ENCODE results near the gene FHAD1.

The FHAD1 gene

DNA sequence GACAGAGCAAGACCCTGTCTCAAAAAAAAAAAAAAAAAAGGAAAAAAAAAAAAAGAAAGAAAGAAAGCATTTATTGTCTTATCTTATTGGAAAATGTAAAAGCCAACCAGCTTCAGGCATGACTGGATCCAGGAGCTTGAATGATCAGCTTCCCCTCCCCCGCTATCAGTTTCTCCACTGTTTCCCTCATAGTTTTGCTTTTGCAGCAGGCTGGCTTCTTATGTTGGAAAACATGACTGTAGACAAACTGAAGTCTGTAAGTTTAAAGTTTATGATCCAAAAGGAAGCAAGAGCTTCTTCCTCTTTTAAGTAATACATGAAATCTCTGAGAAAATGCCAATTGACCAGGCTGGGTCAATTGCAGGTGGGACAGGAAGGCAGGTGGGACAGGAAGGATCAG, 52.2 kb downstream of the FHAD1 start:
- Histone ChIP-seq H3K4me2 (ENCODE audit: low read length) (no peak overlapping the region), H3K79me2 (ENCODE audit: control insufficient read depth, low read length) (no peaks in the 10 kb centered on the region), H3K27me3 (ENCODE audit: control insufficient read depth, low read length) (no peaks in the 10 kb centered on the region), H3K9me3 (ENCODE audit: control insufficient read depth, insufficient read depth, low read length) (no peaks in the 10 kb centered on the region), H3K36me3 (ENCODE audit: control insufficient read depth, low read length) (no peaks in the 10 kb centered on the region), H3K27ac (ENCODE audit: low read depth, low read length) (no peak overlapping the region), H3F3A (ENCODE audit: control insufficient read depth, insufficient read depth) (no peaks in the 10 kb centered on the region), H4K20me1 (ENCODE audit: control insufficient read depth, insufficient read depth, low read depth, low read length) (no peaks in the 10 kb centered on the region), H3K4me1 (ENCODE audit: control insufficient read depth, low read length) (no peaks in the 10 kb centered on the region), H3K4me3 (ENCODE audit: low read length) (no peak overlapping the region), H3K9me2 (replicated peaks; ENCODE audit: control insufficient read depth, low read length) (no peaks in the 10 kb centered on the region)
- TF ChIP-seq, protein P1, sequence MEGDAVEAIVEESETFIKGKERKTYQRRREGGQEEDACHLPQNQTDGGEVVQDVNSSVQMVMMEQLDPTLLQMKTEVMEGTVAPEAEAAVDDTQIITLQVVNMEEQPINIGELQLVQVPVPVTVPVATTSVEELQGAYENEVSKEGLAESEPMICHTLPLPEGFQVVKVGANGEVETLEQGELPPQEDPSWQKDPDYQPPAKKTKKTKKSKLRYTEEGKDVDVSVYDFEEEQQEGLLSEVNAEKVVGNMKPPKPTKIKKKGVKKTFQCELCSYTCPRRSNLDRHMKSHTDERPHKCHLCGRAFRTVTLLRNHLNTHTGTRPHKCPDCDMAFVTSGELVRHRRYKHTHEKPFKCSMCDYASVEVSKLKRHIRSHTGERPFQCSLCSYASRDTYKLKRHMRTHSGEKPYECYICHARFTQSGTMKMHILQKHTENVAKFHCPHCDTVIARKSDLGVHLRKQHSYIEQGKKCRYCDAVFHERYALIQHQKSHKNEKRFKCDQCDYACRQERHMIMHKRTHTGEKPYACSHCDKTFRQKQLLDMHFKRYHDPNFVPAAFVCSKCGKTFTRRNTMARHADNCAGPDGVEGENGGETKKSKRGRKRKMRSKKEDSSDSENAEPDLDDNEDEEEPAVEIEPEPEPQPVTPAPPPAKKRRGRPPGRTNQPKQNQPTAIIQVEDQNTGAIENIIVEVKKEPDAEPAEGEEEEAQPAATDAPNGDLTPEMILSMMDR (IDR thresholded peaks at IDR 0.05; ENCODE audit: low read depth, low read length, poor library complexity, severe bottlenecking) = no peak
- TF ChIP-seq EZH2phosphoT487 (IDR thresholded peaks at IDR 0.05; ENCODE audit: borderline replicate concordance, low read length) = no peak

DNA sequence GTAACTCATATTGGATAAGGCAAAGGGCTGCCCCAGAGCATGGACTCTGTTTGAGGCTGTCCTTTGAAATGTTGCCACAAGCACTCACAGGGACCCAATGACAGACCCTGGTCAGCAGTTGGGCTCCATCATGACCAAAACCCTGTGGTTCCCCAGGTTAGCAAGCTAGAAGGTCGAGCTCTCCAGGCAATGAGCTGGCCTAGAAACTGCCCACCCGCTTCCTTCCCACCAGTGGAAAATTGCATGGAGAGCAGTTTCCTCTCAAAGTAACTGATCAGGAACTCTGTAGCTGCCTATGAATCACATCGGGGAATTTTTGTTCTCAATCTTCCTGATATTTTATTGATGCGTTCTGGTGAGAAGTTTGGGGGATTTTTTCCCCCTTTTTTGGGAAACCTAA, 52.8 kb downstream of the FHAD1 start:
- Histone ChIP-seq H3K4me2 (ENCODE audit: low read length) (no peak overlapping the region), H3K36me3 (ENCODE audit: control insufficient read depth, low read length) (no peaks in the 10 kb centered on the region), H3K9me2 (replicated peaks; ENCODE audit: control insufficient read depth, low read length) (no peaks in the 10 kb centered on the region), H3K4me1 (ENCODE audit: control insufficient read depth, low read length) (no peaks in the 10 kb centered on the region), H3K79me2 (ENCODE audit: control insufficient read depth, low read length) (no peaks in the 10 kb centered on the region), H3K9me3 (ENCODE audit: control insufficient read depth, insufficient read depth, low read length) (no peaks in the 10 kb centered on the region), H3K4me3 (ENCODE audit: low read length) (no peak overlapping the region), H3K27ac (ENCODE audit: low read depth, low read length) (no peak overlapping the region), H3F3A (ENCODE audit: control insufficient read depth, insufficient read depth) (no peaks in the 10 kb centered on the region), H4K20me1 (ENCODE audit: control insufficient read depth, insufficient read depth, low read depth, low read length) (no peaks in the 10 kb centered on the region), H3K27me3 (ENCODE audit: control insufficient read depth, low read length) (no peaks in the 10 kb centered on the region)
- no peak for TF ChIP-seq EZH2phosphoT487 (IDR thresholded peaks at IDR 0.05; ENCODE audit: borderline replicate concordance, low read length)
- TF ChIP-seq, protein P1 (IDR thresholded peaks at IDR 0.05; ENCODE audit: low read depth, low read length, poor library complexity, severe bottlenecking) = no peak

- H3K9me3 ChIP-seq (ENCODE audit: control insufficient read depth, insufficient read depth, low read length) = no peaks in the 10 kb centered on the region
- no peaks in the 10 kb centered on the region for H3K27me3 ChIP-seq (ENCODE audit: control insufficient read depth, low read length)
- no peaks in the 10 kb centered on the region for H3K4me1 ChIP-seq (ENCODE audit: control insufficient read depth, low read length)
- H3K36me3 ChIP-seq (ENCODE audit: control insufficient read depth, low read length) = no peaks in the 10 kb centered on the region
- H3K9me2 ChIP-seq (replicated peaks; ENCODE audit: control insufficient read depth, low read length) = no peaks in the 10 kb centered on the region
- no peaks in the 10 kb centered on the region for H3F3A ChIP-seq (ENCODE audit: control insufficient read depth, insufficient read depth)
- no peak overlapping the region for H3K4me2 ChIP-seq (ENCODE audit: low read length)
- H3K79me2 ChIP-seq (ENCODE audit: control insufficient read depth, low read length) = no peaks in the 10 kb centered on the region
- H4K20me1 ChIP-seq (ENCODE audit: control insufficient read depth, insufficient read depth, low read depth, low read length) = no peaks in the 10 kb centered on the region
- no peak overlapping the region for H3K27ac ChIP-seq (ENCODE audit: low read depth, low read length)
- no peak for TF ChIP-seq EZH2phosphoT487 (IDR thresholded peaks at IDR 0.05; ENCODE audit: borderline replicate concordance, low read length)
- H3K4me3 ChIP-seq (ENCODE audit: low read length) = no peak overlapping the region
Measured at GRCh38 chr1:15303935-15304334, 56.9 kb downstream of the FHAD1 start.

DNA sequence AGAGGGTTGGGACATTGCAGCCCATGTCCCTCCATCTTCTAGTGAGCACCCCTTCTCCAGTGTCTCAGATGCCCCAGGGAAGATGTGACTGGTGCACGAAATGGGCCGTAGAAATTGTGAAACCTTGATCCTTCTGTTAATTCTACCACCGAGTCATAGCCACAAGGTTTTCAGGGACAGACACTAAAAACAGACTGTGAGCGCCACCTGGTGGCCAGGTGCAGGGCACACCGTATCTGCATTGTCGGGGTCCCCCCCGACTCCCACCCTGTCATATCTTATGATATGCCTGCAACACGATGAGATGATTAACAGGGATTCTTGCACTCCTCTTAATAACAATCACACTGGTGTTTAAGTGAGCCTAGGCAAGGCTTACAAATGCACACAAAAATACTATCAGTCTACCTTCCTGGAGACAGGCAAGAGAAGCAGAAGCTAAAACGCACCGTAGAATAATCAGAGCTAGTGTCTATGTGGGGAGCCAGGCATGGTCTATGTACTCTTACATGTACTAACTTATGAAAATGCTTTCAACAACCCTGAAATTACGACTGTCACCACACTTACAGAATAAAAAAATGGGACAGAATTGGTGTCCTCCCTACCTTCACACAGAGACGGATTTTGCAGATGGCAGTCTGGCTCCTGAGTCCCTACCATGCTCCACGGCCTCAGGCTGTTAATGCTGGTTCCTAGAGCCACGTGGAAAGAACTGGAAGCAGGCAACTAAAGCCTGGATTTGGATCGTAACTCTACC, 57.9 kb downstream of the FHAD1 start:
- H3K79me2 ChIP-seq (ENCODE audit: control insufficient read depth, low read length) = no peaks in the 10 kb centered on the region
- no peaks in the 10 kb centered on the region for H3K9me2 ChIP-seq (replicated peaks; ENCODE audit: control insufficient read depth, low read length)
- H3K27ac ChIP-seq (ENCODE audit: low read depth, low read length) = no peak overlapping the region
- H3K36me3 ChIP-seq (ENCODE audit: control insufficient read depth, low read length) = no peaks in the 10 kb centered on the region
- no peaks in the 10 kb centered on the region for H3K27me3 ChIP-seq (ENCODE audit: control insufficient read depth, low read length)
- no peaks in the 10 kb centered on the region for H4K20me1 ChIP-seq (ENCODE audit: control insufficient read depth, insufficient read depth, low read depth, low read length)
- no peaks in the 10 kb centered on the region for H3K4me1 ChIP-seq (ENCODE audit: control insufficient read depth, low read length)
- no peaks in the 10 kb centered on the region for H3F3A ChIP-seq (ENCODE audit: control insufficient read depth, insufficient read depth)
- H3K4me3 ChIP-seq (ENCODE audit: low read length) = no peak overlapping the region
- H3K4me2 ChIP-seq (ENCODE audit: low read length) = no peak overlapping the region
- TF ChIP-seq EZH2phosphoT487 (IDR thresholded peaks at IDR 0.05; ENCODE audit: borderline replicate concordance, low read length) = no peak
- TF ChIP-seq, protein P1 (IDR thresholded peaks at IDR 0.05; ENCODE audit: low read depth, low read length, poor library complexity, severe bottlenecking) = peak; percentile 99
- no peaks in the 10 kb centered on the region for H3K9me3 ChIP-seq (ENCODE audit: control insufficient read depth, insufficient read depth, low read length)
